Endothelial cell of umbilical vein (primary cell): ENCODE measurements around the gene DPEP3. TPM values are rescaled to one million over a fixed set of nuclear protein-coding genes. Genes with fewer than 3 reads are reported as not detected.

Source experiments
- BruUV-seq: library from RNA; stranded (reverse); fragments of 400-500 nt; replicated peaks from 2 replicates; lab custom pipeline; 2021; lab: Mats Ljungman, UMichigan
- CTCF ChIA-PET: fragments of 300-600, 350-600 bp; sonication (Branson Sonifier 250); formaldehyde crosslinking; loops from one replicate; lab custom pipeline; 2021; ENCODE audit warnings: antibody characterized with exemption, inconsistent platforms; lab: Charles Lee
- POLR2A ChIA-PET: fragments of 300-600, 350-600 bp; sonication (Branson Sonifier 250); formaldehyde crosslinking; loops from one replicate; lab custom pipeline; 2021; ENCODE audit warnings: antibody characterized with exemption, inconsistent platforms; lab: Charles Lee
- DNase-seq: peaks from one replicate; pipeline ENCODE4 v3.0.0-alpha.2; 2011; ENCODE audit warnings: low read depth, low spot score
- FAIRE-seq: peaks from 2 replicates; lab custom pipeline; 2011; peaks lifted over from hg19 to GRCh38; lab: Jason Lieb, UNC
- H2AFZ ChIP-seq: 2 replicates; pipeline ENCODE4 v1.6.0; 2012; ENCODE audit warnings: low read depth, low read length, control low read depth, inconsistent platforms
- H3K27ac ChIP-seq: 2 replicates; pipeline ENCODE4 v1.5.1; 2011; ENCODE audit warnings: low read depth, mild to moderate bottlenecking, control low read depth, low read length, moderate library complexity; ENCODE audit not compliant: insufficient read depth
- H3K27me3 ChIP-seq, 2 experiments: 2 replicates each; pipeline versions ENCODE4 v1.6.0 to v1.6.1; 2011; ENCODE audit warnings: low read length in 2 of 2, mixed read lengths in 1 of 2; ENCODE audit not compliant: control insufficient read depth in 2 of 2, insufficient read depth in 2 of 2
- H3K36me3 ChIP-seq, 2 experiments: 2 replicates in 1 of 2; 3 replicates in 1 of 2; pipeline ENCODE4 v1.5.1; 2011; ENCODE audit warnings: low read length in 2 of 2, mild to moderate bottlenecking in 1 of 2, moderate library complexity in 1 of 2; ENCODE audit not compliant: control insufficient read depth in 2 of 2, insufficient read depth in 2 of 2; ENCODE audit errors: extremely low read depth in 1 of 2
- H3K4me1 ChIP-seq: 3 replicates; pipeline ENCODE4 v1.5.1; 2011; ENCODE audit warnings: mild to moderate bottlenecking, low read length; ENCODE audit not compliant: control insufficient read depth, insufficient read depth; ENCODE audit errors: extremely low read depth
- H3K4me2 ChIP-seq: 2 replicates; pipeline ENCODE4 v1.6.1; 2011; ENCODE audit warnings: low read length, control low read depth, mixed read lengths; ENCODE audit not compliant: insufficient read depth
- H3K4me3 ChIP-seq, 3 experiments: fragments of 200-600 bp in 1 of 3; sonication (generic), shearing (Covaris generic) in 1 of 3; replicated peaks in 1 of 3; 2 replicates each; pipeline ENCODE4 v1.5.1; 2011 to 2016; ENCODE audit warnings: control low read depth in 3 of 3, low read length in 3 of 3, mild to moderate bottlenecking in 2 of 3, inconsistent platforms in 1 of 3, low read depth in 1 of 3, moderate library complexity in 1 of 3; ENCODE audit not compliant: insufficient read depth in 1 of 3
- H3K79me2 ChIP-seq: 2 replicates; pipeline ENCODE4 v1.6.0; 2012; ENCODE audit warnings: low read length, inconsistent platforms; ENCODE audit not compliant: control insufficient read depth, insufficient read depth
- H3K9ac ChIP-seq: replicated peaks from 2 replicates; pipeline ENCODE3; 2011; ENCODE audit warnings: low read length, control low read depth; ENCODE audit not compliant: insufficient read depth; ENCODE audit errors: extremely low read depth
- H3K9me1 ChIP-seq: replicated peaks from 3 replicates; pipeline ENCODE4 v1.6.0; 2011; ENCODE audit warnings: mild to moderate bottlenecking, low read length; ENCODE audit not compliant: control insufficient read depth, insufficient read depth; ENCODE audit errors: extremely low read depth
- H3K9me3 ChIP-seq: replicated peaks from 2 replicates; pipeline ENCODE4 v1.5.1; 2012; ENCODE audit warnings: low read length, inconsistent platforms; ENCODE audit not compliant: control insufficient read depth, insufficient read depth
- H4K20me1 ChIP-seq: replicated peaks from 2 replicates; pipeline ENCODE3; 2011; ENCODE audit warnings: mild to moderate bottlenecking, low read length; ENCODE audit not compliant: control insufficient read depth, insufficient read depth; ENCODE audit errors: extremely low read depth
- EZH2 ChIP-seq: IDR thresholded peaks from 2 replicates; pipeline ENCODE4 v1.6.1; 2012; ENCODE audit warnings: borderline replicate concordance, low read depth, mild to moderate bottlenecking, moderate library complexity, low read length, inconsistent platforms; ENCODE audit not compliant: severe bottlenecking
- FOS ChIP-seq: IDR thresholded peaks from 2 replicates; pipeline ENCODE4 v1.6.1; 2011; ENCODE audit warnings: mild to moderate bottlenecking, low read length, moderate library complexity, borderline replicate concordance; ENCODE audit not compliant: insufficient read depth
- GATA2 ChIP-seq: IDR thresholded peaks from 2 replicates; pipeline ENCODE4 v1.7.0; 2011; ENCODE audit warnings: low read depth, mild to moderate bottlenecking, moderate library complexity, mixed read lengths, low read length; ENCODE audit not compliant: insufficient read length, insufficient read depth
- MYC ChIP-seq: IDR thresholded peaks from one replicate; pipeline ENCODE4 v1.6.1; 2011; ENCODE audit warnings: mild to moderate bottlenecking, low read depth, low read length
- POLR2A ChIP-seq: IDR thresholded peaks from 2 replicates; pipeline ENCODE4 v1.6.1; 2012; ENCODE audit warnings: low read depth, mild to moderate bottlenecking, control low read depth, low read length
- dilution Hi-C: fragments of 300-500 bp; cut with MboI; formaldehyde crosslinking; loops from one replicate; pipeline ENCODE4 v1.15.0; 2019; ENCODE audit warnings: low sequenced_read_pairs; ENCODE audit not compliant: extremely low pct_ligation_motif_present
- intact Hi-C: fragments of 100-400 bp; cut with micrococcal nuclease; formaldehyde crosslinking; loops from one replicate; pipeline ENCODE4 v1.10.0; 2022
- polyA plus RNA-seq, 4 experiments: library from polyadenylated mRNA; depleted of rRNA in 3 of 4; stranded (reverse) in 3 of 4; unstranded in 1 of 4; fragments of >200 nt; gene quantifications; 2 replicates each; pipeline versions ENCODE4 v1.2.1 to v1.2.3, GENCODE V29; 2011 to 2012; ENCODE audit warnings: missing spikeins in 1 of 4
- total RNA-seq: library from RNA; stranded (reverse); gene quantifications from 2 replicates; pipeline ENCODE4 v1.2.3, GENCODE V29; 2021
- TF ChIP-seq, protein P1 (sequence below): IDR thresholded peaks from 2 replicates; pipeline ENCODE4 v1.6.1; 2011; ENCODE audit not compliant: insufficient read depth, insufficient read length
- TF ChIP-seq, protein P2 (sequence below), 2 donors: IDR thresholded peaks; 1 replicate in 1 of 2; 2 replicates in 1 of 2; pipeline ENCODE4 v1.5.1; 2011; ENCODE audit warnings: low read length in 2 of 2, mild to moderate bottlenecking in 2 of 2, moderate library complexity in 2 of 2, control low read depth in 1 of 2, inconsistent platforms in 1 of 2, low read depth in 1 of 2; ENCODE audit not compliant: insufficient read depth in 1 of 2; ENCODE audit errors: extremely low read depth in 1 of 2

Gene DPEP3
- total and polyA plus RNA-seq, 2 donors (not counting 3 experiments of a cell fraction or from before 2014, with no cell fraction given): 0.06 TPM; not detected in 1

DNA sequence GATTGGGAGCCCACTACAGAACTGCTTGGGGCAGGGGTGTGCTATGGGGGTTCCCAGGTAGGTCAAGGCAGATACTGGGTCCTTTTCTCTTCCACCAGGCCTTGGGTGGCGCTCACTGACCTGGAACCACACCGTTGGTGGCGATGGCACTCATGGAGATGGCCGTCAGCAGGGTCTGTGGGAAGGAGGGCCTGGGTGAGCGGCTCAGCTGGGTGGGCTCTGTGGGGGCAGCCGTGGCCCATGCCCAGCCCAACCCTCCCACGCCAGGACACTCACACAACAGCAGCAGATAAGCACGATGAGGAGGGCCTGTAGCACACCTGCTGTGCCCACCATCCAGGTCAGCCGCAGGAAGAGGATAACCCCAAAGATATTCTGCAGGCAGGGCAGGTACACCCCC lies 22.7 kb downstream of the DPEP3 start:
- Histone ChIP-seq H4K20me1 (no peaks in the 10 kb centered on the region), H3K4me3 (no peak overlapping the region), H3K79me2 (peaks cover 2% of the 10 kb centered on the region), H3K9me3 (no peaks in the 10 kb centered on the region), H3K27me3 (no peaks in the 10 kb centered on the region), H3K27ac (no peak overlapping the region), H3K9ac (no peak overlapping the region), H3K9me1 (no peaks in the 10 kb centered on the region), H3K4me2 (no peak overlapping the region), H2AFZ (no peak overlapping the region), H3K36me3 (peaks cover 17 to 61% of the 10 kb centered on the region in 2 experiments), H3K4me1 (no peaks in the 10 kb centered on the region)
- no peak for DNase-seq
- ChIA-PET CTCF (no interaction called here), POLR2A (interaction anchor here (0.7 kb wide), 1 partner anchor 223 kb away, joined by 4 read pairs; no protein-coding TSS in a partner anchor)
- FAIRE-seq: no peak
- TF ChIP-seq EZH2 (no peak), FOS (no peak), GATA2 (no peak), MYC (no peak), POLR2A (no peak)
- TF ChIP-seq, protein P1, sequence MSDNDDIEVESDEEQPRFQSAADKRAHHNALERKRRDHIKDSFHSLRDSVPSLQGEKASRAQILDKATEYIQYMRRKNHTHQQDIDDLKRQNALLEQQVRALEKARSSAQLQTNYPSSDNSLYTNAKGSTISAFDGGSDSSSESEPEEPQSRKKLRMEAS: no peak
- TF ChIP-seq, protein P2, sequence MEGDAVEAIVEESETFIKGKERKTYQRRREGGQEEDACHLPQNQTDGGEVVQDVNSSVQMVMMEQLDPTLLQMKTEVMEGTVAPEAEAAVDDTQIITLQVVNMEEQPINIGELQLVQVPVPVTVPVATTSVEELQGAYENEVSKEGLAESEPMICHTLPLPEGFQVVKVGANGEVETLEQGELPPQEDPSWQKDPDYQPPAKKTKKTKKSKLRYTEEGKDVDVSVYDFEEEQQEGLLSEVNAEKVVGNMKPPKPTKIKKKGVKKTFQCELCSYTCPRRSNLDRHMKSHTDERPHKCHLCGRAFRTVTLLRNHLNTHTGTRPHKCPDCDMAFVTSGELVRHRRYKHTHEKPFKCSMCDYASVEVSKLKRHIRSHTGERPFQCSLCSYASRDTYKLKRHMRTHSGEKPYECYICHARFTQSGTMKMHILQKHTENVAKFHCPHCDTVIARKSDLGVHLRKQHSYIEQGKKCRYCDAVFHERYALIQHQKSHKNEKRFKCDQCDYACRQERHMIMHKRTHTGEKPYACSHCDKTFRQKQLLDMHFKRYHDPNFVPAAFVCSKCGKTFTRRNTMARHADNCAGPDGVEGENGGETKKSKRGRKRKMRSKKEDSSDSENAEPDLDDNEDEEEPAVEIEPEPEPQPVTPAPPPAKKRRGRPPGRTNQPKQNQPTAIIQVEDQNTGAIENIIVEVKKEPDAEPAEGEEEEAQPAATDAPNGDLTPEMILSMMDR (IDR thresholded peaks at IDR 0.05; ENCODE audit: extremely low read depth in 1 of 2, insufficient read depth in 1 of 2, low read depth in 1 of 2, low read length in 2 of 2): no peak
- dilution Hi-C loops (no loop called here), intact Hi-C loops (no loop called here)
- no TSS peak for BruUV-seq
